Hepatocyte (in vitro differentiated cells): ENCODE measurements around the gene AIP.

ENCODE experiments used
- CTCF ChIP-seq: fragments of 200-600 bp; sonication (generic); IDR thresholded peaks from 2 replicates; pipeline ENCODE4 v1.5.1; 2016; ENCODE audit warnings: antibody characterized with exemption, mild to moderate bottlenecking; ENCODE audit not compliant: poor library complexity
- EZH2 ChIP-seq: fragments of 200-600 bp; sonication (generic); IDR thresholded peaks from 2 replicates; pipeline ENCODE4 v1.6.1; 2016; ENCODE audit warnings: antibody characterized with exemption, mild to moderate bottlenecking, borderline replicate concordance
- EZH2phosphoT487 ChIP-seq: fragments of 200-600 bp; sonication (generic); IDR thresholded peaks from one replicate; pipeline ENCODE4 v1.6.1; 2018; ENCODE audit warnings: antibody characterized with exemption, mild to moderate bottlenecking, low read depth, moderate library complexity; ENCODE audit not compliant: unreplicated experiment, severe bottlenecking

GRCh38 chr11:67437809-67438157 lies 45.0 kb upstream of the AIP start:
- TF ChIP-seq CTCF = no peak
- no peak for TF ChIP-seq EZH2phosphoT487
- no peak for TF ChIP-seq EZH2
